ENCODE measurements around the gene PSME3IP1. TPM values are rescaled to one million over a fixed set of nuclear protein-coding genes. Genes with fewer than 3 reads are reported as not detected.

PSME3IP1 gene
- total and polyA plus RNA-seq, 12 donors = 49.6 to 66.8 (median 61.4) TPM

DNA sequence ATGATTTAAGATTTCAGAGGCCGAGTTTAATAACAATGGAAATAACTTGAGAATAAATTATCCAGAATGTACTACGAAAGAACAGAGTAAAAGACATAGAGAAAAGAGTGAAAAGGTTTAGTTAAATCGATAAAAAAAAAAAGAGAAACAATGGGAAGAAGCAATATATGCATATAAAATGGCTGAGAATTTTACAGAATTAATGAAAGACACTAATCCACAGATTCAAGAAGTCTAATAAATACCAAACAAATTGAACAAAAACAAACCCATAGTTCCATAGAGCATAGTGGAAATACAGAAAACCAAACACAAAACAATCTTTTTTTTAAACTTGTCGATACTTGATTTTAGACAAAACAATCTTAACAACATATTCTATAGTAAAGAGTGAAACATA lies 1.7 kb downstream of the PSME3IP1 start:
- intact Hi-C loops (cut with DNase I) = no loop called here
- 98% methylated on average over 4 of the region's 4 CpGs for WGBS, 2 donors
- TF ChIP-seq, protein P1, sequence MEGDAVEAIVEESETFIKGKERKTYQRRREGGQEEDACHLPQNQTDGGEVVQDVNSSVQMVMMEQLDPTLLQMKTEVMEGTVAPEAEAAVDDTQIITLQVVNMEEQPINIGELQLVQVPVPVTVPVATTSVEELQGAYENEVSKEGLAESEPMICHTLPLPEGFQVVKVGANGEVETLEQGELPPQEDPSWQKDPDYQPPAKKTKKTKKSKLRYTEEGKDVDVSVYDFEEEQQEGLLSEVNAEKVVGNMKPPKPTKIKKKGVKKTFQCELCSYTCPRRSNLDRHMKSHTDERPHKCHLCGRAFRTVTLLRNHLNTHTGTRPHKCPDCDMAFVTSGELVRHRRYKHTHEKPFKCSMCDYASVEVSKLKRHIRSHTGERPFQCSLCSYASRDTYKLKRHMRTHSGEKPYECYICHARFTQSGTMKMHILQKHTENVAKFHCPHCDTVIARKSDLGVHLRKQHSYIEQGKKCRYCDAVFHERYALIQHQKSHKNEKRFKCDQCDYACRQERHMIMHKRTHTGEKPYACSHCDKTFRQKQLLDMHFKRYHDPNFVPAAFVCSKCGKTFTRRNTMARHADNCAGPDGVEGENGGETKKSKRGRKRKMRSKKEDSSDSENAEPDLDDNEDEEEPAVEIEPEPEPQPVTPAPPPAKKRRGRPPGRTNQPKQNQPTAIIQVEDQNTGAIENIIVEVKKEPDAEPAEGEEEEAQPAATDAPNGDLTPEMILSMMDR (IDR thresholded peaks at IDR 0.05) = no peak
- Histone ChIP-seq H3K4me1 (peaks cover 0 to 41% (median 36%) of the 10 kb centered on the region in 9 donors), H3K4me3 (peak overlapping the region in 1 of 10 donors; percentile 76), H3K36me3 (peaks cover 0 to 1% (median 0%) of the 10 kb centered on the region in 9 donors), H3K27ac (no peak overlapping the region), H3K27me3 (no peaks in the 10 kb centered on the region), H3K9me3 (no peaks in the 10 kb centered on the region)
- DNase-seq (no peak), ATAC-seq (no peak)

DNA sequence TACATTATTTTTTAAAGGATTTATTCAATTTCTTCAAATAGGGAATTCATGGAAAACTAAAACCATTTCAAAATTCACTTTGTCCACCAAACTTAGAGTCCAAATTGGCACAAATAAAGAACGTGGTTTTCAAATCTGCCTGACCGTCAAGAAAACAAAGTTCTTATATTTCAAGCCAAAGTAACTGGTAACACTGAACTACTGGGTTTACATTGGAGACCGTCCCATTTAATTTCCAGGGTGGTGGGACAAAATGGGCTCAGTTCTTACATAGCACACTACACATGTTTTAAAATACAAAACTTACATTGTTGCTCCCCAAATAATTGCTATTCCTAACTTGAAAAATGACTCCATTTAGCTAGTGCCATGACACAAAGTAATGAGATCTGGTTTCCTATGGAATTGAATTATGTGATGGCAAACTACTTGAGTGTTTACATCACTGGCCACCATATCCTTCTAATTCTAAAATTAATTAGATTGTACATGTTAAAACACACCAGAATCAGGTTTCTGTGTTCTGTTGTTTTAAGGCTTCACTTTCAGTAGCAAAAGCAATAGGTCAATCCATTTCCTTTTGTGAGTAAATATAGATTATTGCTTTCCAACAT lies 6.5 kb downstream of the PSME3IP1 start:
- ATAC-seq (no peak), DNase-seq (no peak)
- H3K36me3 ChIP-seq = peaks cover 0 to 27% (median 0%) of the 10 kb centered on the region in 9 donors
- TF ChIP-seq, protein P1 (IDR thresholded peaks at IDR 0.05) = no peak
- H3K4me3 ChIP-seq = no peak overlapping the region
- H3K4me1 ChIP-seq = peaks cover 0 to 29% (median 12%) of the 10 kb centered on the region in 9 donors
- H3K27ac ChIP-seq = no peak overlapping the region
- intact Hi-C loops (cut with DNase I) = no loop called here
- H3K9me3 ChIP-seq = no peaks in the 10 kb centered on the region
- H3K27me3 ChIP-seq = no peaks in the 10 kb centered on the region
- 75 to 78% methylated on average over 3 of the region's 3 CpGs for WGBS, 2 donors

DNA sequence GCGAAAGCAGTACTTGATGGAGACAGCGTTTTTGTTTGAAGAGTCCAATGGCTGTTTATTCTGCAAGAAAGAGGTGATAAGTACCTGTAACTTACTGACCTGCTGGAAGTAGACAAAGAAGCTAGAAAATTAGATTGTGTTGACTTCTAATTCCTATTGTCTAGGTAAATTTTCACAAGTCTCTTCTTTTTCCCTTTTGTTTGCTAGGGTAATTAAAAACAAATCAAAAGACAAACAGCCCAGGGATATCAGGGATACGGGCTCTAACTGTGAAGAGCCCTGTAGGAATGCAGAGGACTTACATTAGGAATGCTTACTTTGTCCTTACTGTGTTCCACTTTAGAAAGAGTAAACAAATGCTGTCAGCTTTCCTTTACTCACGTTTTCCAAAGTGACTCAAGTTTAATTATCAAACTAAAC lies 7.0 kb downstream of the PSME3IP1 start:
- ATAC-seq (no peak), DNase-seq (no peak)
- Histone ChIP-seq H3K36me3 (peaks cover 0 to 31% (median 0%) of the 10 kb centered on the region in 9 donors), H3K9me3 (no peaks in the 10 kb centered on the region), H3K27me3 (no peaks in the 10 kb centered on the region), H3K4me1 (peaks cover 0 to 26% (median 9%) of the 10 kb centered on the region in 9 donors), H3K4me3 (no peak overlapping the region), H3K27ac (no peak overlapping the region)
- intact Hi-C loops (cut with DNase I) = no loop called here
- TF ChIP-seq, protein P1 (IDR thresholded peaks at IDR 0.05) = no peak
- 56 to 66% methylated on average over 4 of the region's 4 CpGs for WGBS, 2 donors

DNA sequence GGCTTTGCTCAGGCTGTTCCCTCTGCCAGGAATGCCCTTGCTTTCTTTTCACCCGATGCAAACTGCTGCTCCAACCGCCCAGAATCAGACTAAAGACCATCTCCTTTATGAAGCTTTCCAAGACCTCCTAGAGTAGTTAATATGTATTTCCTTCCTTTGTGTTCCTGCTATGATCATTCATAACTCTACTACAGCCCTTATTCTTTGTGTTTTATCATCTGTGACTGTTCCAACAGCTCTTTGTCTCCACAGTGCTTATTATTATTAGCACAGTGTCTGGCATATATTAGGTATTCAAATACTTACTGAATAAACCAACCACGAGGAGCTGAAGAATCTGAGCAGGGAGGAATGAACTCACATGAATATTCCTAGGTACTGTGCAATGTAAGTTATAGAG lies 7.6 kb downstream of the PSME3IP1 start:
- no peak overlapping the region for H3K27ac ChIP-seq

More for the DNA sequence above, 7.6 kb downstream of the PSME3IP1 start:
- Histone ChIP-seq H3K4me3 (no peak overlapping the region), H3K9me3 (no peaks in the 10 kb centered on the region), H3K4me1 (peaks cover 0 to 23% (median 5%) of the 10 kb centered on the region in 9 donors), H3K36me3 (peaks cover 0 to 37% (median 5%) of the 10 kb centered on the region in 9 donors), H3K27me3 (no peaks in the 10 kb centered on the region)
- intact Hi-C loops (cut with DNase I) = no loop called here
- peak in 2 of 8 donors; percentile 33 for ATAC-seq
- TF ChIP-seq, protein P1 (IDR thresholded peaks at IDR 0.05) = no peak
- DNase-seq = no peak
- WGBS, 2 donors = 47 to 60% methylated on average over 3 of the region's 3 CpGs
